IMR-90 (cell line): Measurements from ENCODE around the gene FSTL3.

Source experiments
- CEBPB ChIP-seq: IDR thresholded peaks from 2 replicates; pipeline ENCODE4 v1.6.1; 2012; ENCODE audit warnings: low read depth, low read length, improper control_type of control experiment
- FOS ChIP-seq: fragments of 150-350 bp; IDR thresholded peaks from 2 replicates; pipeline ENCODE4 v1.6.1; 2016; ENCODE audit warnings: low read depth, low read length
- MAFK ChIP-seq: IDR thresholded peaks from 2 replicates; pipeline ENCODE4 v1.6.1; 2012; ENCODE audit warnings: low read depth, low read length, improper control_type of control experiment
- MXI1 ChIP-seq: IDR thresholded peaks from 2 replicates; pipeline ENCODE4 v1.6.1; 2012; ENCODE audit warnings: low read depth, mild to moderate bottlenecking, low read length, moderate library complexity, borderline replicate concordance
- POLR2A ChIP-seq: IDR thresholded peaks from 2 replicates; pipeline ENCODE4 v1.6.1; 2012; ENCODE audit warnings: mild to moderate bottlenecking, low read depth, low read length
- RAD21 ChIP-seq: IDR thresholded peaks from 2 replicates; pipeline ENCODE4 v1.6.1; 2012; ENCODE audit warnings: low read length, improper control_type of control experiment
- RFX5 ChIP-seq: IDR thresholded peaks from 2 replicates; pipeline ENCODE4 v1.8.0; 2012; ENCODE audit warnings: low read depth, mild to moderate bottlenecking, low read length, moderate library complexity
- SMC3 ChIP-seq: fragments of 150-350 bp; IDR thresholded peaks from 2 replicates; pipeline ENCODE4 v1.6.1; 2016; ENCODE audit warnings: low read depth, mild to moderate bottlenecking, antibody characterized with exemption, low read length, moderate library complexity
- USF2 ChIP-seq: fragments of 150-350 bp; IDR thresholded peaks from 2 replicates; pipeline ENCODE4 v1.6.1; 2017; ENCODE audit warnings: mild to moderate bottlenecking, antibody characterized with exemption, low read length, low read depth
- TF ChIP-seq, protein P1 (sequence below): conservative IDR thresholded peaks from 2 replicates; pipeline ENCODE4 v1.5.1; 2012; ENCODE audit warnings: mild to moderate bottlenecking, low read depth, low read length, improper control_type of control experiment
- TF ChIP-seq, protein P2 (sequence below): fragments of 150-350 bp; IDR thresholded peaks from 2 replicates; pipeline ENCODE4 v1.6.1; 2016; ENCODE audit warnings: low read depth, mild to moderate bottlenecking, low read length, moderate library complexity, borderline replicate concordance

DNA sequence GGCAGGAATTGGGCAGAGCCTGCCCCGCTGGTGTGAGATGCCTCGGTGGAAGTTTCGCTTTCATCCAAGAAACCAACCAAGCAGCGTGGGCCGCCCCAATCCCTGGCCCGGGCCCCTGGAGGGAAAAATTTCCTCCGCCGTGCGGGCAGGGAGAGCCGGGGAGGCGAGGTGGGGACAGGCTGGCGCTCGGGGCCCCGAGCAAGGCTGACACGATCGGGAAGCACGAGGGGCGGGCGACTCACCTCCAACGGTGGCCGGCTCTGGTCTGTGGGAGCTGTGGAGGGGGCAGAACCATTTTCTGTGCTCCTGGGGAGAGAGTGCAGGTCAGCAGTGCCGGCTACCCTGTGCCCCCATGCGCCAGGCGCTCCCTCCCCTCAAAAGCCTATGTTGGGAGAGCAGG, 24.2 kb upstream of the FSTL3 start:
- TF ChIP-seq MXI1, result no peak
- TF ChIP-seq, protein P1, sequence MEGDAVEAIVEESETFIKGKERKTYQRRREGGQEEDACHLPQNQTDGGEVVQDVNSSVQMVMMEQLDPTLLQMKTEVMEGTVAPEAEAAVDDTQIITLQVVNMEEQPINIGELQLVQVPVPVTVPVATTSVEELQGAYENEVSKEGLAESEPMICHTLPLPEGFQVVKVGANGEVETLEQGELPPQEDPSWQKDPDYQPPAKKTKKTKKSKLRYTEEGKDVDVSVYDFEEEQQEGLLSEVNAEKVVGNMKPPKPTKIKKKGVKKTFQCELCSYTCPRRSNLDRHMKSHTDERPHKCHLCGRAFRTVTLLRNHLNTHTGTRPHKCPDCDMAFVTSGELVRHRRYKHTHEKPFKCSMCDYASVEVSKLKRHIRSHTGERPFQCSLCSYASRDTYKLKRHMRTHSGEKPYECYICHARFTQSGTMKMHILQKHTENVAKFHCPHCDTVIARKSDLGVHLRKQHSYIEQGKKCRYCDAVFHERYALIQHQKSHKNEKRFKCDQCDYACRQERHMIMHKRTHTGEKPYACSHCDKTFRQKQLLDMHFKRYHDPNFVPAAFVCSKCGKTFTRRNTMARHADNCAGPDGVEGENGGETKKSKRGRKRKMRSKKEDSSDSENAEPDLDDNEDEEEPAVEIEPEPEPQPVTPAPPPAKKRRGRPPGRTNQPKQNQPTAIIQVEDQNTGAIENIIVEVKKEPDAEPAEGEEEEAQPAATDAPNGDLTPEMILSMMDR, result no peak
- no peak for TF ChIP-seq CEBPB
- TF ChIP-seq, protein P2, sequence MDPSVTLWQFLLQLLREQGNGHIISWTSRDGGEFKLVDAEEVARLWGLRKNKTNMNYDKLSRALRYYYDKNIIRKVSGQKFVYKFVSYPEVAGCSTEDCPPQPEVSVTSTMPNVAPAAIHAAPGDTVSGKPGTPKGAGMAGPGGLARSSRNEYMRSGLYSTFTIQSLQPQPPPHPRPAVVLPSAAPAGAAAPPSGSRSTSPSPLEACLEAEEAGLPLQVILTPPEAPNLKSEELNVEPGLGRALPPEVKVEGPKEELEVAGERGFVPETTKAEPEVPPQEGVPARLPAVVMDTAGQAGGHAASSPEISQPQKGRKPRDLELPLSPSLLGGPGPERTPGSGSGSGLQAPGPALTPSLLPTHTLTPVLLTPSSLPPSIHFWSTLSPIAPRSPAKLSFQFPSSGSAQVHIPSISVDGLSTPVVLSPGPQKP, result no peak
- TF ChIP-seq POLR2A, result no peak
- no peak for TF ChIP-seq MAFK
- no peak for TF ChIP-seq USF2
- no peak for TF ChIP-seq SMC3
- no peak for TF ChIP-seq FOS
- no peak for TF ChIP-seq RAD21
- no peak for TF ChIP-seq RFX5
